ENCODE results near the gene FUCA1.

The FUCA1 gene

GRCh38 chr1:23913212-23913880 lies 45.3 kb upstream of the FUCA1 start, which contains the start of gene CNR2:
CNR2 (minus strand) TSS chr1:23913362; CDS start chr1:23875617, 37,745 bp downstream.
- no peak within 1 kb of the TSS for H3K27ac ChIP-seq
- no peak within 1 kb of the TSS for H2AFZ ChIP-seq
- TF ChIP-seq CTCF (IDR thresholded peaks at IDR 0.05), result no peak
- H3K4me3 ChIP-seq (ENCODE audit: low read depth, low read length), result no peak within 1 kb of the TSS
- no peaks in the 10 kb centered on the region for H3K9me3 ChIP-seq (ENCODE audit: control insufficient read depth, low read length)
- H3K36me3 ChIP-seq (ENCODE audit: control insufficient read depth, insufficient read depth, low read length), result no peaks in the 10 kb centered on the region
- no peak within 1 kb of the TSS for H3K4me2 ChIP-seq (ENCODE audit: low read length)
- no peaks in the 10 kb centered on the region for H3K79me2 ChIP-seq
- no peaks in the 10 kb centered on the region for H3K27me3 ChIP-seq (ENCODE audit: control insufficient read depth, insufficient read depth, low read length)
- H3K9ac ChIP-seq, result no peak within 1 kb of the TSS
- H3K4me1 ChIP-seq, result no peaks in the 10 kb centered on the region

GRCh38 chr1:23911921-23912320 lies 43.8 kb upstream of the FUCA1 start:
- no peak overlapping the region for H3K9ac ChIP-seq

DNA sequence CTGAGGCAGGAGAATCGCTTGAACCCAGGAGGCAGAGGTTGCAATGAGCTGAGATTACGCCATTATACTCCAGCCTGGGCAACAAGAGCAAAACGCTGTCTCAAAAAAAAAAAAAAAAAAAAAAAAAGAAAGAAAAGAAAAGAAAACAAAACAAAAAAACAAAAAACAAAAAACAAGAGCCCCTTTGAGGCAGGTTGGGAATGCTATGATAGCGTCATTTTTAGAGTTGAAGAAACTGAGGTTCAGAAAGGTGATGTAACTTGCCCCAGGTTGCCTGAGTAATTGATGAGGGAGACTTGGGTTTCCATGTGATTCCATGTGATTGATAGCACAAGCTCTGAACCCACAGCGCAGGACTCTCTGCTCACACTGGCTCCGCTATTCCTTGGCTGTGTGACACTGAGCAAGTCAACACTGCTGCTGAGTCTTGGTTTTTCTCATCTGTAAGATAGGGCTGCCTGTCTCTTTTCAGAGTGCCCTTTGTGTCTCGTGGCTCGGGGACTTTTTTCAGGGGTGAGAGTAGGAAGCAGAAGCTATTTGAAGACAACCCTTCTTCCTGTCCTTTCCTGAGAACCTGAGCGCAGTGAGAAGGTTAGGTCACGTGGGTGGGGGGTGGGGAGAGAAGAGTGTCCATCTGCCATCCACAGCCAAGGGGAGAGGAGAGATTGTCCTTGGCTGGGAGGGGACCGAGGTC lies 42.6 kb upstream of the FUCA1 start:
- Histone ChIP-seq H2AFZ (no peak overlapping the region), H3K27ac (no peak overlapping the region), H3K79me2 (no peaks in the 10 kb centered on the region), H3K4me2 (ENCODE audit: low read length) (no peak overlapping the region), H3K4me3 (ENCODE audit: low read depth, low read length) (no peak overlapping the region), H3K36me3 (ENCODE audit: control insufficient read depth, insufficient read depth, low read length) (no peaks in the 10 kb centered on the region), H3K9me3 (ENCODE audit: control insufficient read depth, low read length) (no peaks in the 10 kb centered on the region), H3K9ac (no peak overlapping the region), H3K4me1 (no peaks in the 10 kb centered on the region), H3K27me3 (ENCODE audit: control insufficient read depth, insufficient read depth, low read length) (no peaks in the 10 kb centered on the region)
- no peak for TF ChIP-seq CTCF (IDR thresholded peaks at IDR 0.05)

More at GRCh38 chr1:23911921-23912320, 43.8 kb upstream of the FUCA1 start:
- TF ChIP-seq CTCF (IDR thresholded peaks at IDR 0.05), result no peak
- Histone ChIP-seq H3K36me3 (ENCODE audit: control insufficient read depth, insufficient read depth, low read length) (no peaks in the 10 kb centered on the region), H3K9me3 (ENCODE audit: control insufficient read depth, low read length) (no peaks in the 10 kb centered on the region), H3K27me3 (ENCODE audit: control insufficient read depth, insufficient read depth, low read length) (no peaks in the 10 kb centered on the region), H3K27ac (peak overlapping the region; percentile 11), H3K4me1 (no peaks in the 10 kb centered on the region), H2AFZ (peak overlapping the region; percentile 50), H3K4me3 (ENCODE audit: low read depth, low read length) (no peak overlapping the region), H3K4me2 (ENCODE audit: low read length) (no peak overlapping the region), H3K79me2 (no peaks in the 10 kb centered on the region)

DNA sequence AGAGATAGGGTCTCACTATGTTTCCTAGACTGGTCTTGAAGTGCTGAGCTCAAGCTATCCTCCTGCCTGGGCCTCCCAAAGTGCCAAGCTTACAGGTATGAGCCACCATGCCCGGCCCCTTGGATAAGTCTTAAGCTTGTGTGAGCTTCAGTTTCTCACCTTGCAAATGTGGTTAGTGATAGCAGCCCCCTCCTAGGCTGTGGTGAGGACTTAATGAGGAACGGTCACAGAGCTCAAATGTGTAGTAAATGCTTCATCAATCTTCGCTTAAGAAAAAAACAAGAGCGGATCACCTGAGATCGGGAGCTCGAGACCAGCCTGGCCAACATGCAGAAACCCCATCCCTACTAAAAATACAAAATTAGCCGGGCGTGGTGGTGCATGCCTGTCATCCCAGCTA lies 42.1 kb upstream of the FUCA1 start:
- no peak overlapping the region for H3K4me2 ChIP-seq (ENCODE audit: low read length)
- TF ChIP-seq CTCF (IDR thresholded peaks at IDR 0.05), result no peak
- no peak overlapping the region for H3K27ac ChIP-seq
- H3K27me3 ChIP-seq (ENCODE audit: control insufficient read depth, insufficient read depth, low read length), result no peaks in the 10 kb centered on the region
- no peaks in the 10 kb centered on the region for H3K36me3 ChIP-seq (ENCODE audit: control insufficient read depth, insufficient read depth, low read length)
- no peaks in the 10 kb centered on the region for H3K79me2 ChIP-seq
- H3K9ac ChIP-seq, result no peak overlapping the region
- H3K9me3 ChIP-seq (ENCODE audit: control insufficient read depth, low read length), result no peaks in the 10 kb centered on the region
- no peak overlapping the region for H2AFZ ChIP-seq
- H3K4me1 ChIP-seq, result no peaks in the 10 kb centered on the region
- no peak overlapping the region for H3K4me3 ChIP-seq (ENCODE audit: low read depth, low read length)
